ENCODE data around the gene DNAJC28.

DNA sequence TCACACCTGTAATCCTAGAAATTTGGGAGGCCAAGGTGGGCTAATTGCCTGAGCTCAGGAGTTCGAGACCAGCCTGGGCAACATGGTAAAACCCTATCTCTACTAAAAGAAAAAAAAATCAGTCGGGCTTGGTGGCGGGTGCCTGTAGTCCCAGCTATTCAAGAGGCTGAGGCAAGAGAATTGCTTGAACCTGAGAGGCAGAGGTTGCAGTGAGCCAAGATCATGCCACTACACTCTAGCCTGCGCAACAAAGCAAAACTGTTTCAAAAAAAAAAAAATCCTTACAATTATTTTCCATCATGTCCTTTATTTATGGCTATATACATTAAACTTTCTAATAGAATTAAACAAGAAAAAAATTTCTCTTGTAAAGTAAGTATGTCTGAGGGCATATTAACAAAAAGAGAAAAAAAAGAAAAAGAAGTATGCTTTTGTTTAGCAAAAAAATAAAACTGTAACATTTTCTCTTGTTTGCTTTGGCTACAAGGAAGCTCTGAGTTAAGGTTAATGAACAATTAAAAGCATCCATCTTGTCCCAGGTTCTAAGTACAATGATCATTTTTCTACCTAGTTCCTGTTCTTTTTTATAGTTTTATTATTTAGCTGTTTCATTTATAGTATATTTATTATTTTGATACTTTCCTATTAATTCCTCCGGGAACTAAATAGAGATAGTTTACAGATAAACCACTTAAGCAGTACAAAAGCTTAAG lies 29.8 kb downstream of the DNAJC28 start:
- no peak for TF ChIP-seq POLR2AphosphoS5 (IDR thresholded peaks at IDR 0.05; ENCODE audit: low read depth, low read length)
- no peak for TF ChIP-seq SIN3A (IDR thresholded peaks at IDR 0.05; ENCODE audit: borderline replicate concordance, insufficient read depth, low read length)
- TF ChIP-seq TAF1 (IDR thresholded peaks at IDR 0.05; ENCODE audit: borderline replicate concordance, insufficient read depth, low read length): no peak
- TF ChIP-seq, protein P1, sequence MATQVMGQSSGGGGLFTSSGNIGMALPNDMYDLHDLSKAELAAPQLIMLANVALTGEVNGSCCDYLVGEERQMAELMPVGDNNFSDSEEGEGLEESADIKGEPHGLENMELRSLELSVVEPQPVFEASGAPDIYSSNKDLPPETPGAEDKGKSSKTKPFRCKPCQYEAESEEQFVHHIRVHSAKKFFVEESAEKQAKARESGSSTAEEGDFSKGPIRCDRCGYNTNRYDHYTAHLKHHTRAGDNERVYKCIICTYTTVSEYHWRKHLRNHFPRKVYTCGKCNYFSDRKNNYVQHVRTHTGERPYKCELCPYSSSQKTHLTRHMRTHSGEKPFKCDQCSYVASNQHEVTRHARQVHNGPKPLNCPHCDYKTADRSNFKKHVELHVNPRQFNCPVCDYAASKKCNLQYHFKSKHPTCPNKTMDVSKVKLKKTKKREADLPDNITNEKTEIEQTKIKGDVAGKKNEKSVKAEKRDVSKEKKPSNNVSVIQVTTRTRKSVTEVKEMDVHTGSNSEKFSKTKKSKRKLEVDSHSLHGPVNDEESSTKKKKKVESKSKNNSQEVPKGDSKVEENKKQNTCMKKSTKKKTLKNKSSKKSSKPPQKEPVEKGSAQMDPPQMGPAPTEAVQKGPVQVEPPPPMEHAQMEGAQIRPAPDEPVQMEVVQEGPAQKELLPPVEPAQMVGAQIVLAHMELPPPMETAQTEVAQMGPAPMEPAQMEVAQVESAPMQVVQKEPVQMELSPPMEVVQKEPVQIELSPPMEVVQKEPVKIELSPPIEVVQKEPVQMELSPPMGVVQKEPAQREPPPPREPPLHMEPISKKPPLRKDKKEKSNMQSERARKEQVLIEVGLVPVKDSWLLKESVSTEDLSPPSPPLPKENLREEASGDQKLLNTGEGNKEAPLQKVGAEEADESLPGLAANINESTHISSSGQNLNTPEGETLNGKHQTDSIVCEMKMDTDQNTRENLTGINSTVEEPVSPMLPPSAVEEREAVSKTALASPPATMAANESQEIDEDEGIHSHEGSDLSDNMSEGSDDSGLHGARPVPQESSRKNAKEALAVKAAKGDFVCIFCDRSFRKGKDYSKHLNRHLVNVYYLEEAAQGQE (IDR thresholded peaks at IDR 0.05; ENCODE audit: insufficient read depth in 1 of 2, low read depth in 2 of 2, low read length in 2 of 2): no peak

Data from PFSK-1 (cell line).